ENCODE measurements around the gene RUNX1. TPM values are rescaled to one million over a fixed set of nuclear protein-coding genes. Genes with fewer than 3 reads are reported as not detected.

Gene RUNX1
- total and polyA plus RNA-seq, 2 donors (not counting 3 experiments of a cell fraction or from before 2014, with no cell fraction given): 4.6 to 17.9 TPM

DNA sequence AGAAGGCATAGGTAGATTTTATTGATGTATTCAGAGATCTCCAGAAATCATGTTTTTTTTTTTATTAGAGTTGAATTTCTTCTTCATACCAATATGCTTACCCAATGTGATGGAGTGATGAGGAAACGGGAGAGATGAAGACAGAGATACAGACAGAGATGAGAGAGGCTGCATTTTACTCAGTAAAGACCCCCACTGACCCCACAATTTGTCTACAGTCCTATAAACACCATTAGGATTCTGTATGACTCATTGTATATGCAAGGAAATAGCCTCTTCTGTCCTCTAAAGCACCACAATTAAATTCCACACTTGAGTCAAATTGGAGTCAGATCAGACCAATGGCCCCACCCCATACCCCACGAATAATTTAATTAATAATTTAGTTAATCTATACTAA is 44.0 kb downstream of the RUNX1 start:
- H3K9ac ChIP-seq (replicated peaks; ENCODE audit: extremely low read depth, insufficient read depth, low read length): no peak overlapping the region
- H3K36me3 ChIP-seq (ENCODE audit: control insufficient read depth in 2 of 2, extremely low read depth in 1 of 2, insufficient read depth in 2 of 2, low read length in 2 of 2): no peaks in the 10 kb centered on the region
- intact Hi-C loops (cut with micrococcal nuclease) (no loop called here), dilution Hi-C loops (cut with MboI; ENCODE audit: extremely low pct_ligation_motif_present, low sequenced_read_pairs) (no loop called here)
- no peak overlapping the region for H3K27ac ChIP-seq (ENCODE audit: insufficient read depth, low read depth, low read length)
- no TSS peak for BruUV-seq (replicated peaks)
- ChIA-PET CTCF (interaction anchor here (0.7 to 1.4 kb wide), 3 partner anchors 17 to 22 kb away, joined by 3 read pairs; no protein-coding TSS in a partner anchor), POLR2A (no interaction called here)
- H3K79me2 ChIP-seq (ENCODE audit: control insufficient read depth, insufficient read depth, low read length): no peaks in the 10 kb centered on the region
- H3K4me1 ChIP-seq (ENCODE audit: control insufficient read depth, extremely low read depth, insufficient read depth, low read length): no peaks in the 10 kb centered on the region
- no peaks in the 10 kb centered on the region for H3K9me3 ChIP-seq (replicated peaks; ENCODE audit: control insufficient read depth, insufficient read depth, low read length)
- no peak for FAIRE-seq
- H3K4me3 ChIP-seq (replicated peaks in 1 of 3; ENCODE audit: insufficient read depth in 1 of 3, low read depth in 1 of 3, low read length in 3 of 3): no peak overlapping the region
- TF ChIP-seq GATA2 (IDR thresholded peaks at IDR 0.05; ENCODE audit: insufficient read depth, insufficient read length, low read depth, low read length): peak; percentile 26
- no peak for TF ChIP-seq POLR2A (IDR thresholded peaks at IDR 0.05; ENCODE audit: low read depth, low read length)
- TF ChIP-seq FOS (IDR thresholded peaks at IDR 0.05; ENCODE audit: borderline replicate concordance, insufficient read depth, low read length): peak; percentile 41
- DNase-seq (ENCODE audit: low read depth, low spot score): no peak
- H3K27me3 ChIP-seq (ENCODE audit: control insufficient read depth in 2 of 2, insufficient read depth in 2 of 2, low read length in 2 of 2): peaks cover 3 to 7% of the 10 kb centered on the region in 2 experiments
- no peaks in the 10 kb centered on the region for H3K9me1 ChIP-seq (replicated peaks; ENCODE audit: control insufficient read depth, extremely low read depth, insufficient read depth, low read length)
- H2AFZ ChIP-seq (ENCODE audit: low read depth, low read length): no peak overlapping the region
- no peak overlapping the region for H3K4me2 ChIP-seq (ENCODE audit: insufficient read depth, low read length)
- H4K20me1 ChIP-seq (replicated peaks; ENCODE audit: control insufficient read depth, extremely low read depth, insufficient read depth, low read length): no peaks in the 10 kb centered on the region

DNA sequence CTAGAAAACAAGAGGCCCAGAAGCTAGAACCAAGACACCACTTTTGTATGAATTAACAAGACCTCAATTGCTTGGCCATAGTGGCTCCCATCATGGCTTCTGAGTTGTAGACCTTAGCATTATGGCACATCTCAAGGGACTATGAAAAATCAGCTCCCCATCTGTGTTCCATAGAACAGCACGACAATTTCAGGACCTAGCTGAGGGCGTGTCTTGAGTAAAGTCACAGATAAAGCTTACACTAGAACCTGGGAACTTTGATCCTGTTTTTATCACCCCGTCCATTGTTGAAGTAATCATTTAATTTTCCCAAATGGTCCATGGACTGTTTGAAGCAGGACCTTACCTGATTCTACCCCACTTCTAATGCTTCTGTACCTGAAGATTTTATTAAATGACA is 44.8 kb downstream of the RUNX1 start:
- Histone ChIP-seq H3K4me2 (ENCODE audit: insufficient read depth, low read length) (no peak overlapping the region), H3K9me3 (replicated peaks; ENCODE audit: control insufficient read depth, insufficient read depth, low read length) (no peaks in the 10 kb centered on the region), H3K4me3 (replicated peaks in 1 of 3; ENCODE audit: insufficient read depth in 1 of 3, low read depth in 1 of 3, low read length in 3 of 3) (no peak overlapping the region), H3K36me3 (ENCODE audit: control insufficient read depth in 2 of 2, extremely low read depth in 1 of 2, insufficient read depth in 2 of 2, low read length in 2 of 2) (no peaks in the 10 kb centered on the region), H3K27ac (ENCODE audit: insufficient read depth, low read depth, low read length) (no peak overlapping the region), H3K9ac (replicated peaks; ENCODE audit: extremely low read depth, insufficient read depth, low read length) (no peak overlapping the region), H3K79me2 (ENCODE audit: control insufficient read depth, insufficient read depth, low read length) (no peaks in the 10 kb centered on the region), H2AFZ (ENCODE audit: low read depth, low read length) (no peak overlapping the region), H3K4me1 (ENCODE audit: control insufficient read depth, extremely low read depth, insufficient read depth, low read length) (no peaks in the 10 kb centered on the region), H3K9me1 (replicated peaks; ENCODE audit: control insufficient read depth, extremely low read depth, insufficient read depth, low read length) (no peaks in the 10 kb centered on the region), H3K27me3 (ENCODE audit: control insufficient read depth in 2 of 2, insufficient read depth in 2 of 2, low read length in 2 of 2) (peaks cover 3 to 7% of the 10 kb centered on the region in 2 experiments), H4K20me1 (replicated peaks; ENCODE audit: control insufficient read depth, extremely low read depth, insufficient read depth, low read length) (no peaks in the 10 kb centered on the region)
- no peak for TF ChIP-seq MYC (IDR thresholded peaks at IDR 0.05; ENCODE audit: low read depth, low read length)
- no peak for TF ChIP-seq FOS (IDR thresholded peaks at IDR 0.05; ENCODE audit: borderline replicate concordance, insufficient read depth, low read length)
- intact Hi-C loops (cut with micrococcal nuclease): no loop called here
- ChIA-PET CTCF (interaction anchor here (1.2 to 2.2 kb wide), 4 partner anchors 17 to 259 kb away, joined by 3 to 5 read pairs (median 4); no protein-coding TSS in a partner anchor), POLR2A (no interaction called here)
- dilution Hi-C loops (cut with MboI; ENCODE audit: extremely low pct_ligation_motif_present, low sequenced_read_pairs): no loop called here
- DNase-seq (ENCODE audit: low read depth, low spot score) (no peak), FAIRE-seq (no peak)
- no TSS peak for BruUV-seq (replicated peaks)

All from endothelial cell of umbilical vein (primary cell).